HepG2 (cell line): ENCODE data around the gene SIGLEC10. TPM values are rescaled to one million over a fixed set of nuclear protein-coding genes. Genes with fewer than 3 reads are reported as not detected.

Source experiments
- ATF7-NPFF ChIP-seq: sonication (generic); formaldehyde crosslinking; IDR thresholded peaks from 2 replicates; pipeline ENCODE4 v1.8.1; 2023; ENCODE audit warnings: mild to moderate bottlenecking, low read depth, missing genetic modification reagents, moderate library complexity
- CHD2 ChIP-seq: IDR thresholded peaks from 2 replicates; pipeline ENCODE4 v1.6.1; 2011; ENCODE audit warnings: low read depth, low read length, improper control_type of control experiment
- CREB1 ChIP-seq, 2 experiments: fragments of 450-650 bp in 1 of 2; IDR thresholded peaks; 2 replicates each; pipeline ENCODE4 v1.6.1; 2016 to 2017; ENCODE audit warnings: control low read depth in 1 of 2, mild to moderate bottlenecking in 1 of 2, missing compliant biosample characterization in 1 of 2, missing genetic modification characterization in 1 of 2
- EZH2 ChIP-seq: conservative IDR thresholded peaks from 2 replicates; pipeline ENCODE4 v1.6.1; 2012; ENCODE audit warnings: mild to moderate bottlenecking, low read depth, low read length, moderate library complexity
- FIP1L1 ChIP-seq: fragments of 200-400 bp; formaldehyde crosslinking; IDR thresholded peaks from 2 replicates; pipeline ENCODE4 v1.6.1; 2018; ENCODE audit warnings: low read depth, mild to moderate bottlenecking, low read length, moderate library complexity, borderline replicate concordance; ENCODE audit not compliant: insufficient read depth
- FOXA1 ChIP-seq, 2 experiments: fragments of 450-650 bp in 1 of 2; sonication (generic) in 1 of 2; formaldehyde crosslinking in 1 of 2; IDR thresholded peaks; 2 replicates each; pipeline versions ENCODE4 v1.4.0 to v1.6.1; 2016 to 2020; ENCODE audit warnings: missing genetic modification reagents in 1 of 2
- KLF12 ChIP-seq: sonication (generic); formaldehyde crosslinking; IDR thresholded peaks from 2 replicates; pipeline ENCODE4 v1.4.0; 2020; ENCODE audit warnings: missing genetic modification reagents, borderline replicate concordance
- MAFG ChIP-seq: sonication (generic); formaldehyde crosslinking; IDR thresholded peaks from 2 replicates; pipeline ENCODE4 v1.5.1; 2020; ENCODE audit warnings: mild to moderate bottlenecking, missing genetic modification reagents
- MATR3 ChIP-seq: sonication (generic); formaldehyde crosslinking; IDR thresholded peaks from 2 replicates; pipeline ENCODE4 v1.4.0; 2020; ENCODE audit warnings: missing genetic modification reagents
- MTA3 ChIP-seq: sonication (generic); formaldehyde crosslinking; IDR thresholded peaks from 2 replicates; pipeline ENCODE4 v1.4.0; 2020; ENCODE audit warnings: missing genetic modification reagents
- NFE2L2 ChIP-seq: fragments of 150-350 bp; IDR thresholded peaks from 2 replicates; pipeline ENCODE4 v1.6.1; 2014; ENCODE audit warnings: low read length
- NR2C2 ChIP-seq: sonication (generic); formaldehyde crosslinking; IDR thresholded peaks from 2 replicates; pipeline ENCODE4 v1.4.0; 2020; ENCODE audit warnings: missing genetic modification reagents, mild to moderate bottlenecking, moderate library complexity, borderline replicate concordance
- POLR2AphosphoS5 ChIP-seq: IDR thresholded peaks from 2 replicates; pipeline ENCODE4 v1.6.1; 2012; ENCODE audit warnings: low read depth, low read length
- REST ChIP-seq, 2 experiments: IDR thresholded peaks; 2 replicates each; pipeline ENCODE4 v1.6.1; 2011 to 2012; ENCODE audit warnings: low read length in 2 of 2, borderline replicate concordance in 1 of 2, low read depth in 1 of 2, mild to moderate bottlenecking in 1 of 2, moderate library complexity in 1 of 2
- XBP1 ChIP-seq: sonication (generic); formaldehyde crosslinking; IDR thresholded peaks from 2 replicates; pipeline ENCODE4 v1.5.0; 2020; ENCODE audit warnings: missing genetic modification reagents
- XRCC5 ChIP-seq: fragments of 200-400 bp; formaldehyde crosslinking; optimal IDR thresholded peaks from 2 replicates; pipeline ENCODE3; 2017; ENCODE audit warnings: mild to moderate bottlenecking, low read length
- ZBTB1 ChIP-seq: sonication (generic); formaldehyde crosslinking; IDR thresholded peaks from 2 replicates; pipeline ENCODE4 v1.4.0; 2020; ENCODE audit warnings: missing genetic modification reagents, borderline replicate concordance
- ZFYVE20 ChIP-seq: sonication (generic); formaldehyde crosslinking; IDR thresholded peaks from 2 replicates; pipeline ENCODE4 v1.8.0; 2023; ENCODE audit warnings: low read depth, mild to moderate bottlenecking, moderate library complexity, missing genetic modification reagents, borderline replicate concordance
- ZKSCAN5 ChIP-seq: sonication (generic); formaldehyde crosslinking; IDR thresholded peaks from 2 replicates; pipeline ENCODE4 v1.5.1; 2020; ENCODE audit warnings: mild to moderate bottlenecking, missing genetic modification reagents
- ZNF281 ChIP-seq: sonication (generic); formaldehyde crosslinking; IDR thresholded peaks from 2 replicates; pipeline ENCODE4 v1.4.0; 2020; ENCODE audit warnings: missing genetic modification reagents, borderline replicate concordance
- ZNF33A ChIP-seq: sonication (generic); formaldehyde crosslinking; IDR thresholded peaks from 2 replicates; pipeline ENCODE4 v1.5.1; 2020; ENCODE audit warnings: missing genetic modification reagents, mild to moderate bottlenecking, moderate library complexity, borderline replicate concordance
- ZNF446 ChIP-seq: sonication (generic); formaldehyde crosslinking; IDR thresholded peaks from 2 replicates; pipeline ENCODE4 v1.5.0; 2020; ENCODE audit warnings: mild to moderate bottlenecking, missing genetic modification reagents
- ZNF780A ChIP-seq: sonication (generic); formaldehyde crosslinking; IDR thresholded peaks from 2 replicates; pipeline ENCODE4 v1.8.0; 2022; ENCODE audit warnings: mild to moderate bottlenecking, missing genetic modification reagents, moderate library complexity
- ZNF784 ChIP-seq: sonication (generic); formaldehyde crosslinking; IDR thresholded peaks from 2 replicates; pipeline ENCODE4 v1.5.1; 2020; ENCODE audit warnings: missing genetic modification reagents, mild to moderate bottlenecking, borderline replicate concordance
- polyA plus RNA-seq, 8 experiments: library from polyadenylated mRNA; depleted of rRNA in 3 of 8; stranded (reverse) in 7 of 8; unstranded in 1 of 8; fragments of >200 nt; fragmentation: Illumina TruSeq in 4 of 8; extraction: Trizol in 4 of 8; gene quantifications; 2 replicates each; pipeline versions ENCODE4 v1.2.1 to v1.2.3, GENCODE V29; 2011 to 2016; ENCODE audit warnings: low read depth in 4 of 8, missing spikeins in 1 of 8, mixed read lengths in 1 of 8; ENCODE audit not compliant: insufficient read depth in 1 of 8
- total RNA-seq, 5 experiments: library from RNA; depleted of rRNA; stranded (reverse); fragments of >200 nt; fragmentation: Illumina TruSeq; extraction: Trizol; gene quantifications; 2 replicates each; pipeline ENCODE4 v1.2.3, GENCODE V29; 2016; ENCODE audit warnings: low read depth in 1 of 5

The SIGLEC10 gene
- total and polyA plus RNA-seq, 2 of the 13 experiments (the other 11 are each of a cell fraction or from before 2014, with no cell fraction given) = not detected

GRCh38 chr19:51422053-51422448 lies 4.6 kb upstream of the SIGLEC10 start (continued):
- TF ChIP-seq NR2C2 (CRISPR knock-in tag) (peak; percentile 46; the same call in 1 of the 2 replicates), ZBTB1 (CRISPR knock-in tag) (peak; percentile 95; the same call in 1 of the 2 replicates), KLF12 (CRISPR knock-in tag) (peak; percentile 94), XBP1 (CRISPR knock-in tag) (peak; percentile 96), ATF7-NPFF (CRISPR knock-in tag) (peak; percentile 97), REST (IDR thresholded peaks at IDR 0.05; ENCODE audit: borderline replicate concordance in 1 of 2, low read depth in 1 of 2, low read length in 2 of 2) (peak; percentile 99 to 100), FOXA1 (IDR thresholded peaks at IDR 0.05) (no peak), FOXA1 (CRISPR knock-in tag; IDR thresholded peaks at IDR 0.05) (0 out of 2 replicates have a peak, but pooled peaks have one; percentile 11), ZNF780A (CRISPR knock-in tag) (0 out of 2 replicates have a peak, but pooled peaks have one; percentile 57), MAFG (CRISPR knock-in tag) (no peak), ZFYVE20 (CRISPR knock-in tag) (peak; percentile 96), ZNF33A (no peak), ZNF784 (CRISPR knock-in tag) (peak; percentile 91), CHD2 (no peak), NFE2L2 (no peak), ZNF446 (CRISPR knock-in tag) (peak; percentile 99), POLR2AphosphoS5 (no peak), ZNF281 (CRISPR knock-in tag) (peak; percentile 76; the same call in 1 of the 2 replicates), CREB1 (IDR thresholded peaks at IDR 0.05) (no peak), CREB1 (CRISPR knock-in tag; IDR thresholded peaks at IDR 0.05) (no peak), MTA3 (CRISPR knock-in tag) (peak; percentile 91), ZKSCAN5 (CRISPR knock-in tag) (0 out of 2 replicates have a peak, but pooled peaks have one; percentile 54), FIP1L1 (no peak), MATR3 (CRISPR knock-in tag) (no peak), XRCC5 (peak; percentile 98), EZH2 (no peak)
